NCI-H226 (cell line): ENCODE data around the gene FOXG1.

ENCODE experiments used
- DNase-seq: peaks from one replicate; pipeline ENCODE4 v3.0.0-alpha.2; 2015

FOXG1 gene

GRCh38 chr14:28777471-28778137 lies 11.0 kb downstream of the FOXG1 start:
- no peak for DNase-seq

DNA sequence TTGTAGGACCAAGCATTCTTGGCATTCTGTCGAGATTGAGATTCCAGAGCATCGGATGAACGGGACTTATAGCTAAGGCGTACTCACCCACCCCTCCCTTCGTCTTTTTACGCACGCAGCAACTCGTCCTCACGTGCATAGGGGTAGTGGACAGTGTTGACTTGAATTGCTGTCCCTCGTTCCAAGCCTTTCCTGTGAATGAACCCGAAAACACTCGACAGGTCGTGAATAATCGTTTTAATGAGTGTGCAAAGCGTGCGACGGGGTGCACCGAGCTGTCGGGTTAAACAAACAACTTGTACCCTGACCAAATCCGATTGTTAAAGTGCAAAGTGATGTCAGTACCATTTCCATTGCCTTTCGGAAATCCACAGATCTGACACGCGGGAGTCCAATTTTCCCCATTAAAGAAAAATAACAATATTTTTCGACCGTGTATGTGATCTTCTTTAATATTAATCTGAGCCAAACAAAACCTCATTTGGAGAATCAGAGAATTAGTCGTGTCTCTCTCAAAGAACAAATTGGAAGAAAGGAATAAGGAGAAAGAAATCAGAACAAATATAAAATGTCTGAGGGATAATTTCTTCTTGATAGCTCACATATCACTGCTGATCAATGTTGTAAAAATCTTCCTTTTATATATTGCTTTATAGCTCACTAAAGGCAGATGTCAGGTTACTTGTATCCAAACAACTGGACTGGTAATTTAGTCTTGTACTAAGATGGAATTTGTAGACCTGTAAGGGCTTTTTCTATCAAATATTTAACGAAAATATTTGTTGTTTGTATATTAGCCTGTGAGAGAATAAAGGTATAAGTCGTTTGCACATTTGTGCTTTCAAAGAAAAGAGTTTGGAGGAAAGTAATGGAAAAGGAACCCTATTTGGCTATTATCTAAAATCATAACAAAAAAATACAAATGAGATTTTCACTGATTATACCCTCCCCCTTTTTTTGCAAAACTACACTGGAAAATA lies 11.8 kb downstream of the FOXG1 start:
- DNase-seq: no peak

DNA sequence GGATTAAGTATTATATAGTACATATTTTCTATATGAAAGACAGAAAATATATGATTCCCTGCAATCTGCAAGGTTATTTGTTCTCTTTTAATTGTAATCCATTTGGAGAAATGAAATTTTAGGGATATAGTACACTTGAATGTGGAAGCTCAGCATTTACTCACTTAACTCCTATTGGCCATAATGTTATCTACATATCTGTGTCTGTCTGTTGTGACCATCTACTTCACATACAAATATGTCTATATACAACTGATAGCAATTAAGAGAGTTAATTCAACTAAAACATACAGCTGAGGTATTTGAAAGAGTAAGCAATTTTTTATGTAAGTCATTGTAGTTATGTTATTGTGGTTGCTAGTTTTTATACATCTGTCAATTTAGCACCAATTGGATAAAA lies 12.9 kb downstream of the FOXG1 start:
- no peak for DNase-seq

GRCh38 chr14:28780843-28781820 lies 14.5 kb downstream of the FOXG1 start:
- DNase-seq: no peak

- no peak for DNase-seq
Observed at GRCh38 chr14:28782301-28782700, 15.7 kb downstream of the FOXG1 start.

- no peak for DNase-seq
Observed at GRCh38 chr14:28783664-28784063, 17.1 kb downstream of the FOXG1 start.

DNA sequence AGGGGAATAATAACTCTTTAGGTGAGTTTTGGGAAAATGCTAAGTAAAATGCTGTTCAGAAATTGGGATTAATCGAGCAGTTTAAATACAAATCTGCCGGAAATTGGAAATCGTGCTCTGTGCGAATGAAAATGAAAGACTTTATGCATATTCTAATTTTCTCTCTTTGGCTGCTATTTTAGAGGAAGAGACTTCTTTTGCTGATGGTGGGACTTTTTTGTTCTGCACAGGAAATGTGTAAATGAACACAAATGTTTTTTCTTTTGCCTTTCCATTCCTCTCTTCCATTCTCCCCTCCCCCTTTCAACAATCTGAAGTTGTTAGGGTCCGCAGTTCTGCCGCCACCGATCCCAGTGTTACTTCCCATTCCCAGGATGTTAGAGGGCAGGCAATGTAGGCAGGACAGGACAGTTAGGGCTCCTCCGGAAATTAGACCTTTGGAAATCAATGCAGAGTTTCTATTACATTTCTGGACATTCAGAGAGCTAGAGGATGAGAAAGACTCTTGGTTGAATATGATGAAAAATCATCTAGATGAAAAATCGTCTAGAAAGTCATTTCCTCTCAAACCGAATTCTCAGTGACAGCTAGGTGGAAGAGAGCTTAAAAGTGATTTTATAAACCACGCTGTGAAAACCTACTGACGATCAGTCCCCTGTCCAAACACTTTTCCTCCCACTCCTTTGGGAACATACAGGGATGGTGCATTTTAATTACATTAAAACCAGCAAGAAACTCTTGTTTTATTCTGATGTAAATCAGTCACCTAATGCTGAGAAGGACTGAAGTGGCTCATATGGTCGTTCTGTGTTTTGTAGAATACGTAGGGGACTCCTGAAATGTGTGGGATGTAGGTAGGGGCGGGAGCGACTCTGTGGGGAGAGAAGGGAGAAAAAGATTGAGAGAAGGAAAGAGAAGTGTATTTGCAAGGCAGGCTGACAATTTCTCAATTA lies 17.8 kb downstream of the FOXG1 start:
- no peak for DNase-seq

DNA sequence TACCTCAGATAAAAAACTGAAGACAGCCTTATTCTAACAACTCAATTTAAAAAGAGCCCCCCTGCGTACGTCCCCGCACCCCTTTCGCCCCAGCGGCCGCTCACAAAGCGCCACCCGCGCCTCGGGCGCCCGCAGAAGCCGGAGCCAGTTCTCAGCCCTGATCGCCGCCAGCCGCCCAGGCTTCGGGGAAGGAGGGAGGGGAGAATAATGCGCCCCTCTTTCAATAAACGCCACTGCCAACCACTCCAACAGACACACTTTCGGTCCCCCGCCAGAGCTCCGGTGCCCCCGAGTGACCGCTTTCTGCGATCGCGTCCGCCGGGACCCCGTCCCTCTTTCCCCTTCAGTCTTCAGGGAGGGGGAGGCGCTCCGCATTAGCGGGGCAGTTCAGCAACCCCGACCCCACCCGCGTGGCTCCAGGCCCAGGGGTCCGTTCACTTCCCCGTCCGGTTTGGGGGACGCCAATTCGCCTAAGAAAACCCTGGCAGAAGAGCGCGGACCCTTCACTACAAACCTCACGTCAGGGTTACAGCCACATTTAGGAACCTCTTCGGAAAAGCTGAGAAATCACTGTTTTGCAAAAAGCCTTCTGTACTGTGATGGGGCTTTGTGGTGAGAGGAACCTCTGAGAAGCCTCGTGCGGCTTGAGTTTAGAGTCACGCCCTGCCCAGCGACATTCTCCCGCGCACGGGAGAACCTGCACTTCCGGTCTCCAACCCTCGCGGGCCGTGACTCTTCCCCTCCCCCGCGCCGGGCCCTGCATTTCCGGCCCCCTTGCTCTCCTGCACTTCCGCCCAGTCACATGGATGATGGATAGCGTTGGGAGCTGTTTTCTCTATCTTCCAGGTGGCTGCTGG lies 18.7 kb downstream of the FOXG1 start:
- no peak for DNase-seq

DNA sequence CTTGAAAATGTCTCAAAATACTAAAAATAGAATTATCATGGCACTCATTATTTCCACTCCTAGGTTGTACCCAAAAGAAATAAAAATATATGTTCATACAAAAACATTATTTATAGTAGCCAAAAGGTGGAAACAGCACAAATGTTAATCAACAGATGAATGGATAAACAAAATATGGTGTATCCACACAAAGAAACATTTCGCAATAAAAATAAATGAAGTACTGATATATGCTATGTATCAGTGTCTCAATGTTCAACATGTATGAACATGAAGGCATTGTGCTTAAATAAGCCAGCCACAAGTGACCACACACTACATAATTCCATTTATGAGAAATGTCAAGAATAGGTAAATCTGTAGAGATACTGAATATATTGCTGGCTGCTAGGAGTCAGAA lies 40.9 kb downstream of the FOXG1 start:
- no peak for DNase-seq

- no peak for DNase-seq
Observed at GRCh38 chr14:28813810-28814209, 47.2 kb downstream of the FOXG1 start.
